ENCODE data around the gene TMPRSS3. TPM values are rescaled to one million over a fixed set of nuclear protein-coding genes. Genes with fewer than 3 reads are reported as not detected.

Gene TMPRSS3
- 2.0 and 2.4 TPM in 2 replicates for total RNA-seq (2022)
- percentile 33 among the genes with signal in this experiment for Bru-seq, nascent RNA
- BruChase-seq, experiment 1, labeled RNA remaining after a 6-hour chase: percentile 30 among the genes with signal in this experiment
- percentile 30 among the genes with signal in this experiment for BruChase-seq, experiment 2, labeled RNA remaining after a 2-hour chase
- long read RNA-seq, partial matches to known transcripts: 0 of 8 reads
- long read RNA-seq, other reads (novel, unspliced or antisense): 3 of 8 reads

DNA sequence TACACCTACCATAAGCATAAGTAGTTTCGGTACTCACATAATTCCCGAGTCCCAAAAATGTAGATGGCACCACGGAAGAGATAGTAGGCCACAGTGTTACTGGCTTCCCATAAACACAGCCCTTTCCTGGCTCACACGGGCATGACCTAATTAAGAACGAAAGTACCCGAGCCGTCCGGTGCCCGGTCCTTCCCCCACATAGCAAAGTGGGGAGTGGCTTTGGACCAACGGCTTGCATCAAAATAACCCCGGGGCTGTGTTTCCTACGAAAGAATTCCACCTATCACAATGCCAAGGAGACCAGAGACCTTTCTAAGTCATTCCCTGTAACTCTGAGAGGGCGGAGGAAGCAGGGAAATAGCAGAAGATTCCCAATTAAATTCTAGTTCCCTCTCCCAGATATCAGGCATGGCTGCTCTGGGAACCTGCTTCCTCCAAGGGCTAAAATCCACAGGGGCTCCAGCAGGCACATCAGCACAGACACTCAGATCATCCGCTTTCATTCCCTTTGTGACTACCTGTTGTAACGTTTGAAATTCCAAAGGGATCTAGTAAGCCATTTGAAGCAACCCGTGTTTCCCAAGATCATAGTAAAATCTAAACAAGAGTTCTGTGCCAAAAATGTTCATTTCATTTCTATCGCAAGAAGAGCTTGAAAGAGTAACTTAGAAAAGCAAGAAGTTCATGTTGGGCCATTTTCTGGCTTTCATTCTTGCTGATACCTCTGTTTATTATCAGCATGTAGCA, at the start of gene TMPRSS3:
TMPRSS3 (minus strand) TSS at position 148 of the 747 bp plus-strand sequence. CDS start 635 bp downstream, outside the sequence.
- POLR2A ChIA-PET: interaction anchor here (0.9 to 1.2 kb wide), 3 partner anchors 9 to 68 kb away, joined by 3 to 5 read pairs (median 5); no protein-coding TSS in a partner anchor
- BruUV-seq (replicated peaks): no TSS peak

DNA sequence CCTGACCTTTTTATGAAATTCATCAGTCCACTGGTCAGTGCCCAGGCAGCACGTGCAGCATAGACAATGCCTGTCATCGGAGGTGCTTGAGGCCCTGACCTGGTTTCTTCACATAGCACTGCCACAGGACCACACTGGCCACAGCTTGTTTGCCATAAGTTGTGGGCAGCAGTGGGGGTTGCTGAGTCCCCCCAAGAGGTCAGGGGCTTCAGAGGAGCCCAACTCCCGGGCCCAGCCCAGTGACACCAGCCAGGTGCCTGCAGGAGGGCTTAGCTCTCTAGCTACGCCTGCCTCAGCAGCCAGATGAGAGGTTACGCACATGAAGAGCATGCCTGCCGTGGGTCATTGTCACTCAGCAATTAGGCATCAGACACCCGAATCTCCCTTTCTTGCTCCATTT, 49.5 kb upstream of the TMPRSS3 start:
- no peak overlapping the region for H3K4me3 Mint-ChIP-seq (ENCODE audit: unreplicated experiment)

More for the DNA sequence above, at the start of gene TMPRSS3:
- CTCF ChIA-PET: no interaction called here
- TF ChIP-seq, protein P1, sequence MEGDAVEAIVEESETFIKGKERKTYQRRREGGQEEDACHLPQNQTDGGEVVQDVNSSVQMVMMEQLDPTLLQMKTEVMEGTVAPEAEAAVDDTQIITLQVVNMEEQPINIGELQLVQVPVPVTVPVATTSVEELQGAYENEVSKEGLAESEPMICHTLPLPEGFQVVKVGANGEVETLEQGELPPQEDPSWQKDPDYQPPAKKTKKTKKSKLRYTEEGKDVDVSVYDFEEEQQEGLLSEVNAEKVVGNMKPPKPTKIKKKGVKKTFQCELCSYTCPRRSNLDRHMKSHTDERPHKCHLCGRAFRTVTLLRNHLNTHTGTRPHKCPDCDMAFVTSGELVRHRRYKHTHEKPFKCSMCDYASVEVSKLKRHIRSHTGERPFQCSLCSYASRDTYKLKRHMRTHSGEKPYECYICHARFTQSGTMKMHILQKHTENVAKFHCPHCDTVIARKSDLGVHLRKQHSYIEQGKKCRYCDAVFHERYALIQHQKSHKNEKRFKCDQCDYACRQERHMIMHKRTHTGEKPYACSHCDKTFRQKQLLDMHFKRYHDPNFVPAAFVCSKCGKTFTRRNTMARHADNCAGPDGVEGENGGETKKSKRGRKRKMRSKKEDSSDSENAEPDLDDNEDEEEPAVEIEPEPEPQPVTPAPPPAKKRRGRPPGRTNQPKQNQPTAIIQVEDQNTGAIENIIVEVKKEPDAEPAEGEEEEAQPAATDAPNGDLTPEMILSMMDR (IDR thresholded peaks at IDR 0.05; ENCODE audit: unreplicated experiment): no peak
- DNase-seq (ENCODE audit: unreplicated experiment): peak; percentile 85
- intact Hi-C loops (cut with micrococcal nuclease): no loop called here
- H3K4me3 Mint-ChIP-seq (ENCODE audit: unreplicated experiment): peak within 1 kb of the TSS; percentile 67
- peaks cover 11% of the 10 kb centered on the region for H3K27me3 Mint-ChIP-seq (ENCODE audit: insufficient read depth, unreplicated experiment)
- no peaks in the 10 kb centered on the region for H3K9me3 Mint-ChIP-seq (ENCODE audit: unreplicated experiment)
- peak within 1 kb of the TSS; percentile 84 for H3K27ac Mint-ChIP-seq (ENCODE audit: low read depth, unreplicated experiment)
- peaks cover 6% of the 10 kb centered on the region for H3K4me1 Mint-ChIP-seq (ENCODE audit: insufficient read depth, unreplicated experiment)
- no peaks in the 10 kb centered on the region for H3K36me3 Mint-ChIP-seq (ENCODE audit: insufficient read depth, unreplicated experiment)

DNA sequence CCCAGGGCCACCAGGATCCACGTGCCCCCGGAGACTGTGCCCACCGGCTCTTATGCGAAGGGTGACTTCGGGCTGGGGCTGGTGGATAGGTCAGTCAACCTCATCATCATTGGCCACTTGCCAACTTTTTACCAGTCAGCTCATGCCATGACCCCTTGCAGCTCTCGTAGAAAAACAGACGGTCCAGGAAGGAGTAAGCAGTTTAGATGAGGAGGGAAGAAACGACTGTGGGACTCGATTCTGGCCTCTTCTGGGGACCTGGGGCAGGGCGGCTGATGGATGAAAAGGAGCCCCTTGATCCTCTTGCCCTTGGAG, 48.9 kb upstream of the TMPRSS3 start:
- no TSS peak for BruUV-seq (replicated peaks)
- DNase-seq (ENCODE audit: unreplicated experiment): no peak
- H3K4me1 Mint-ChIP-seq (ENCODE audit: insufficient read depth, unreplicated experiment): no peaks in the 10 kb centered on the region
- peaks cover 47% of the 10 kb centered on the region for H3K27me3 Mint-ChIP-seq (ENCODE audit: insufficient read depth, unreplicated experiment)
- CTCF ChIA-PET: interaction anchor here (0.6 to 1.6 kb wide), 2 partner anchors 281 to 315 kb away, joined by 3 to 4 read pairs; no protein-coding TSS in a partner anchor
- H3K27ac Mint-ChIP-seq (ENCODE audit: low read depth, unreplicated experiment): no peak overlapping the region
- intact Hi-C loops (cut with micrococcal nuclease): no loop called here
- POLR2A ChIA-PET: interaction anchor here (0.7 kb wide), 1 partner anchor 300 kb away, joined by 3 read pairs; no protein-coding TSS in a partner anchor
- no peaks in the 10 kb centered on the region for H3K36me3 Mint-ChIP-seq (ENCODE audit: insufficient read depth, unreplicated experiment)
- no peaks in the 10 kb centered on the region for H3K9me3 Mint-ChIP-seq (ENCODE audit: unreplicated experiment)
- no peak overlapping the region for H3K4me3 Mint-ChIP-seq (ENCODE audit: unreplicated experiment)
- TF ChIP-seq, protein P1 (IDR thresholded peaks at IDR 0.05; ENCODE audit: unreplicated experiment): no peak

More for the DNA sequence above, 49.5 kb upstream of the TMPRSS3 start:
- Mint-ChIP-seq H3K27me3 (ENCODE audit: insufficient read depth, unreplicated experiment) (peaks cover 42% of the 10 kb centered on the region), H3K4me1 (ENCODE audit: insufficient read depth, unreplicated experiment) (no peaks in the 10 kb centered on the region), H3K9me3 (ENCODE audit: unreplicated experiment) (no peaks in the 10 kb centered on the region), H3K36me3 (ENCODE audit: insufficient read depth, unreplicated experiment) (peaks cover 5% of the 10 kb centered on the region), H3K27ac (ENCODE audit: low read depth, unreplicated experiment) (no peak overlapping the region)
- TF ChIP-seq, protein P1 (IDR thresholded peaks at IDR 0.05; ENCODE audit: unreplicated experiment): no peak
- CTCF ChIA-PET: interaction anchor here (0.6 to 1.6 kb wide), 3 partner anchors 228 to 316 kb away, joined by 3 to 4 read pairs (median 3); no protein-coding TSS in a partner anchor
- no peak for DNase-seq (ENCODE audit: unreplicated experiment)
- no TSS peak for BruUV-seq (replicated peaks)
- POLR2A ChIA-PET: interaction anchor here (0.7 kb wide), 1 partner anchor 300 kb away, joined by 3 read pairs; no protein-coding TSS in a partner anchor
- intact Hi-C loops (cut with micrococcal nuclease): no loop called here

Measured in MCF 10A (cell line).